Ectodermal cell (in vitro differentiated cells): ENCODE measurements around the gene FBXW8.

Source experiments
- H3K27ac ChIP-seq: 2 replicates; pipeline ENCODE4 v1.7.0; 2013; ENCODE audit warnings: mild to moderate bottlenecking, low read depth, low read length; ENCODE audit not compliant: insufficient read depth, poor library complexity, severe bottlenecking
- H3K27me3 ChIP-seq: 2 replicates; pipeline ENCODE4 v1.7.0; 2013; ENCODE audit warnings: mild to moderate bottlenecking, low read length; ENCODE audit not compliant: insufficient read depth, control insufficient read depth, poor library complexity, severe bottlenecking
- H3K36me3 ChIP-seq: one replicate; pipeline ENCODE4 v1.7.0; 2013; ENCODE audit warnings: low read length; ENCODE audit not compliant: control insufficient read depth, insufficient read depth
- H3K4me1 ChIP-seq: one replicate; pipeline ENCODE4 v1.7.0; 2013; ENCODE audit warnings: low read length; ENCODE audit not compliant: control insufficient read depth, insufficient read depth
- H3K4me3 ChIP-seq: 2 replicates; pipeline ENCODE4 v1.7.0; 2013; ENCODE audit warnings: low read depth, low read length, control low read depth; ENCODE audit not compliant: insufficient read depth
- H3K9me3 ChIP-seq: 2 replicates; pipeline ENCODE4 v1.7.0; 2013; ENCODE audit warnings: mild to moderate bottlenecking, low read length, moderate library complexity; ENCODE audit not compliant: control insufficient read depth
- WGBS, 2 experiments: methylation state at CpG; one replicate each; pipeline ENCODE4 v1.1.7; 2013; ENCODE audit warnings: missing lambda C conversion rate in 2 of 2; 5-methylcytosine and 5-hydroxymethylcytosine counted together

FBXW8 gene

DNA sequence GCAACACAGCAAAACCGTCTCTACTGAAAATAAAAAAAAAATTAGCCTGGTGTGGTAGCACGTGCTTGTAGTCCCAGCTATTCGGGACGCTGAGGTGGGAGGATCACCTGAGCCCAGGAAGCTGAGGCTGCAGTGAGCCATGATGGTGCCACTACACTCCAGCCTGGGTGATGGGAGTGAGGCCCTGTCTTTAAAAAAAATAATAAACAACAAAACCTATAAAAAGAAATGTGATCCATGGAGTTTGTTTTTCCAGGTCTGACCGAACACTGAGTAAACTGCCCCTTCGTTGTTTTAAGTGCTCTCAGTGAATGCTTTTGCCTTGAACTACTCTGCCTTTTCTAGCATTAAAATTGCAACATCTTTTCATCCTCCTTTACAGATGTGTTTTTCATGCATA is 111.7 kb downstream of the FBXW8 start:
- Histone ChIP-seq H3K27me3 (no peaks in the 10 kb centered on the region), H3K4me3 (no peak overlapping the region), H3K9me3 (no peaks in the 10 kb centered on the region), H3K4me1 (no peaks in the 10 kb centered on the region), H3K27ac (no peak overlapping the region), H3K36me3 (peaks cover 14% of the 10 kb centered on the region)
- WGBS, 2 experiments: 95 to 96% methylated on average over 6 of the region's 6 CpGs

DNA sequence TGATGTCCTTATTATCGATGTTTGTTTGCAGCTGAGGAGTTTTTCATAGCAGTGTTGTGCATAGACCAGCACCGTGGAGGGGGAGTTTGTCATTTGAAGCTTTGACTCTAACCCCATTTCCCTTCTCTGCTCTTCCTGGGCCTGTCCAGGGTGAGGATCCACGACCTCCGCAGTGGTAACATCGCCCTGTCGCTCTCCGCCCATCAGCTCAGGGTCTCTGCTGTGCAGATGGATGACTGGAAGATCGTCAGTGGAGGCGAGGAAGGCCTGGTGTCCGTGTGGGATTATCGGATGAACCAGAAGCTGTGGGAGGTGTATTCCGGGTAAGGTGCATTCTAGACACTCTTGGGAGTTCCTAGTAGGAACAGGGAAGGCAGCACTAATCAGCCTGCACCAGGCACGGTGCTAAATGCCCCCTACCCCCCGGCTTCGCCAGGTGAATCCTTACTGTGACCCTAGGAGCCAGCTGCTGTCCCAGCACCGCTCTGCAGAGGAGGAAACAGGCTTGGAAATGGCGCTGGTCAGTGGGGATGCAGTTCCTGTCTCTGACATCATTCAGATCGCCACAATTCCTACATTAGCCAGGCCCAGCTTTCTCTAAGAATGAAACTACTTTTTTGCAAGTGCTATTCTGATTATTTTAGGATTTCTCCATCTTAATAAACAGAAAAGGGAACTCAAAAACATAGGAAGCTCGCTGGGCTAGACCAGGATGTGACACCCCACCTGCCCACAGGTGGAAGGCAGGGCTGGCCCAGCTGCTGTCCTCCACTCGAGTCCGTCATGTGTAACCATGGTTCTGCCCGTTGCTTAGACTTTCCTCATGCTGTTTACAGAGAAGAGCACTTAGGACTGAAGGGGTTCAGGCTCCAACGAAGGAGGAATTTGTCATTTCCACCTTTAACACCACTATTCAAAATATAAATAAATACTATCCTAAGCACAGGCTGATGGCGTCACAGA is 113.5 kb downstream of the FBXW8 start:
- WGBS, 2 experiments: 94 to 96% methylated on average over 24 of the region's 24 CpGs
- no peaks in the 10 kb centered on the region for H3K9me3 ChIP-seq
- no peaks in the 10 kb centered on the region for H3K4me1 ChIP-seq
- H3K27ac ChIP-seq: no peak overlapping the region
- no peaks in the 10 kb centered on the region for H3K27me3 ChIP-seq
- H3K36me3 ChIP-seq: peaks cover 25% of the 10 kb centered on the region
- H3K4me3 ChIP-seq: no peak overlapping the region

- WGBS, 2 experiments: 95% methylated on average over 10 of the region's 10 CpGs
- Histone ChIP-seq H3K36me3 (peaks cover 25% of the 10 kb centered on the region), H3K4me1 (no peaks in the 10 kb centered on the region), H3K27ac (no peak overlapping the region), H3K27me3 (no peaks in the 10 kb centered on the region), H3K4me3 (no peak overlapping the region), H3K9me3 (no peaks in the 10 kb centered on the region)
Observed at GRCh38 chr12:117024961-117025480, 114.3 kb downstream of the FBXW8 start.

- Histone ChIP-seq H3K36me3 (peaks cover 25% of the 10 kb centered on the region), H3K27ac (no peak overlapping the region), H3K4me1 (no peaks in the 10 kb centered on the region), H3K4me3 (no peak overlapping the region), H3K9me3 (no peaks in the 10 kb centered on the region), H3K27me3 (no peaks in the 10 kb centered on the region)
- 40 to 42% methylated on average over 14 of the region's 14 CpGs for WGBS, 2 experiments
Observed at GRCh38 chr12:117025481-117026151, 114.9 kb downstream of the FBXW8 start.

- H3K4me1 ChIP-seq: no peaks in the 10 kb centered on the region
- no peak overlapping the region for H3K27ac ChIP-seq
- no peaks in the 10 kb centered on the region for H3K9me3 ChIP-seq
- no peaks in the 10 kb centered on the region for H3K27me3 ChIP-seq
- H3K36me3 ChIP-seq: peaks cover 25% of the 10 kb centered on the region
- 88 to 90% methylated on average over 4 of the region's 4 CpGs for WGBS, 2 experiments
- no peak overlapping the region for H3K4me3 ChIP-seq
Observed at GRCh38 chr12:117026343-117026742, 115.6 kb downstream of the FBXW8 start.

DNA sequence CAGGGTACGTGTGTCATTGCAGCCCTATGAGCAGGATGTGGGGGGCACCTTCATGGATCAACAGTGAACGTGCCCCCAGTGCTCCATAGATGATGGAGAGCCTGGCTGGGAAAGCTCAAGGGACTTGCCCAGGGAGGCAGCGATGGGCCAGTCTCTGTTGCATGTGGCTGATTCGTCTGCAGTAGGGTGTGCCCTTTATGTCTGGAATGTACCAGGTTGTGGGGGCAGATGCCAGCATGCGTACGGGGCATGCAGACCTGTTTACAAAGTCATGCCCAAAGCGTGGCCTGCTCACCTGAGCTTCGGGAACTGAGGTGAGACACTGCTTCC is 116.1 kb downstream of the FBXW8 start:
- no peak overlapping the region for H3K4me3 ChIP-seq
- H3K27me3 ChIP-seq: no peaks in the 10 kb centered on the region
- 93 to 97% methylated on average over 8 of the region's 8 CpGs for WGBS, 2 experiments
- no peaks in the 10 kb centered on the region for H3K4me1 ChIP-seq
- no peak overlapping the region for H3K27ac ChIP-seq
- no peaks in the 10 kb centered on the region for H3K9me3 ChIP-seq
- peaks cover 25% of the 10 kb centered on the region for H3K36me3 ChIP-seq

DNA sequence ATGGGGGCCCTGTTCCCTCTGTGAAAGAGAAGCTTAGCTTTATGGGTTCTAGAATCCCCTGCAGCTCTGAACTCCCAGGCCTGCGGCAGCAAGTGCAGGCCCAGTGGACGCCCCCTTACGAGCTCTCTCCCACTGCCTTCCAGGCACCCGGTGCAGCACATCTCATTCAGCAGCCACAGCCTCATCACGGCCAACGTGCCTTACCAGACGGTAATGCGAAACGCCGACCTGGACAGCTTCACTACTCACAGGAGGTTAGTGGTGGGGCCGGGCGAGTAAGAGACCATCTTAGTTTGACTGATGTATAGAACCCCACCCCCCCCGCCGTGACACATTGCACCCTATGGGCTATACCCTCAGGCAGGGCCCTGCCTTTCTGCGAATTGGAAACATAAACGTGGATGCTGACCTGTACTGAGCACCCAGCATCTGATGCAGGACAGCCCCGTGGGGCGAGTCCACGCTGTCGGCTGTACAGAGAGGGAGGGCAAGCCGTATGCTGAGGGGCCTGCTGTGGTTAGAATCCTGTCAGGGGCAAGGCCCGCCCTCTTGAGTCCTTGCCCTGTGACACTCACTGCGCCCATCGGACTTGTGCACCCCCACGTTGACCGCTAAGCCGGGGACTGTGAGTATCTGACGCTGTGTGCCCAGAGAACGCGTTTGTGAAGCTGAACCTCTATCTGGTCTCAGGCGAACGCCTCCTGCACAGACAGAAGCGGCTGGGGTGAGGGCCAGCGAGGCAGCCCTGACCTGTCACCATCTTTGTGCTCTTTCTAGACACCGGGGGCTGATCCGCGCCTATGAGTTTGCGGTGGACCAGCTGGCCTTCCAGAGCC is 116.7 kb downstream of the FBXW8 start:
- Histone ChIP-seq H3K27ac (no peak overlapping the region), H3K36me3 (peaks cover 25% of the 10 kb centered on the region), H3K4me3 (no peak overlapping the region), H3K27me3 (no peaks in the 10 kb centered on the region), H3K9me3 (no peaks in the 10 kb centered on the region), H3K4me1 (no peaks in the 10 kb centered on the region)
- WGBS, 2 experiments: 95 to 96% methylated on average over 38 of the region's 38 CpGs

GRCh38 chr12:117028254-117028653 is 117.5 kb downstream of the FBXW8 start:
- Histone ChIP-seq H3K4me3 (no peak overlapping the region), H3K4me1 (no peaks in the 10 kb centered on the region), H3K27me3 (no peaks in the 10 kb centered on the region), H3K36me3 (peaks cover 25% of the 10 kb centered on the region), H3K9me3 (no peaks in the 10 kb centered on the region), H3K27ac (no peak overlapping the region)
- 94 to 95% methylated on average over 14 of the region's 14 CpGs for WGBS, 2 experiments

DNA sequence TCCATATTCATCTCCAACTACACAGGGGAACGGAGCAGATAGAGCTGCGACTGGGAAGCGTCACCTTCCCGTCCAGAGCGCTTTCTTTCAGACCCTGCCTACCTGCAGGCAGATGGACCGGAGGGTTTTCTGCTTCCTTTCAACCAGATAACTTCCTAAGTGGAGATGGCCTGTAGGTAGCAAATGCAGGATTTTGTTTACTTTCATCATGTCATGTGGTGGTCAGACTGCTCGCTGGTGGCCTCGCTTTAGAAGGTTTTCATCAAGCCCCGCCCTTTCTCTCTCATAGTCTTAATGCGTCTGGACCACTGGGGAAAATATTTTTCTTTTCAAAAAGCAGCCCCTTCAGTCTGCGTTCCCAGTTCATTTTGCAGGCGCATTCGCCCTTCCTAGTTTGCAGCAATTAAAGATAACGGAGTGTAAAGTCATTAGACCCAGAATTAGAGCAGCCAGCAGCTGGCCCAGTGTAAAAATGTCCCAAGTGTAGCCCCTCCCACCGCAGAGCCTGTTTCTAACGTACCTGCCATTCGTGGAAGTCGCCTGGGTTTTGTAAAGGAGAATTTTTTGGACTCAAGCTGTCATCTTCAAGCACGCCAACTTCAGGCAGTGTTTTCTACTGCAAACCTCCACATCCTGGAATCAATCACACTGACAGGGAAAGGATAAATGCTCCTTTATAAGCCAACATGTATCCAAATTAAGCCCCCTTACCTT is 119.6 kb downstream of the FBXW8 start:
- H3K27ac ChIP-seq: no peak overlapping the region
- WGBS, 2 experiments: 90 to 92% methylated on average over 19 of the region's 19 CpGs
- peaks cover 16% of the 10 kb centered on the region for H3K36me3 ChIP-seq

More for the DNA sequence above, 119.6 kb downstream of the FBXW8 start:
- Histone ChIP-seq H3K4me3 (no peak overlapping the region), H3K9me3 (no peaks in the 10 kb centered on the region), H3K27me3 (no peaks in the 10 kb centered on the region), H3K4me1 (no peaks in the 10 kb centered on the region)
